ENCODE results near the gene NLGN3. TPM values are rescaled to one million over a fixed set of nuclear protein-coding genes. Genes with fewer than 3 reads are reported as not detected.

The NLGN3 gene
- polyA plus RNA-seq, 1 experiment, result 0.42 TPM

- TF ChIP-seq, protein P1, sequence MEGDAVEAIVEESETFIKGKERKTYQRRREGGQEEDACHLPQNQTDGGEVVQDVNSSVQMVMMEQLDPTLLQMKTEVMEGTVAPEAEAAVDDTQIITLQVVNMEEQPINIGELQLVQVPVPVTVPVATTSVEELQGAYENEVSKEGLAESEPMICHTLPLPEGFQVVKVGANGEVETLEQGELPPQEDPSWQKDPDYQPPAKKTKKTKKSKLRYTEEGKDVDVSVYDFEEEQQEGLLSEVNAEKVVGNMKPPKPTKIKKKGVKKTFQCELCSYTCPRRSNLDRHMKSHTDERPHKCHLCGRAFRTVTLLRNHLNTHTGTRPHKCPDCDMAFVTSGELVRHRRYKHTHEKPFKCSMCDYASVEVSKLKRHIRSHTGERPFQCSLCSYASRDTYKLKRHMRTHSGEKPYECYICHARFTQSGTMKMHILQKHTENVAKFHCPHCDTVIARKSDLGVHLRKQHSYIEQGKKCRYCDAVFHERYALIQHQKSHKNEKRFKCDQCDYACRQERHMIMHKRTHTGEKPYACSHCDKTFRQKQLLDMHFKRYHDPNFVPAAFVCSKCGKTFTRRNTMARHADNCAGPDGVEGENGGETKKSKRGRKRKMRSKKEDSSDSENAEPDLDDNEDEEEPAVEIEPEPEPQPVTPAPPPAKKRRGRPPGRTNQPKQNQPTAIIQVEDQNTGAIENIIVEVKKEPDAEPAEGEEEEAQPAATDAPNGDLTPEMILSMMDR (IDR thresholded peaks at IDR 0.05; ENCODE audit: low read depth, low read length), result no peak
- ChIA-PET CTCF (no interaction called here), POLR2A (no interaction called here)
- H3K9me3 ChIP-seq (ENCODE audit: control insufficient read depth, insufficient read depth, low read length), result no peaks in the 10 kb centered on the region
- no peak overlapping the region for H3K4me3 ChIP-seq (ENCODE audit: low read depth, low read length)
- H3K27me3 ChIP-seq (ENCODE audit: control insufficient read depth, insufficient read depth, low read length), result peaks cover 2% of the 10 kb centered on the region
- no peak overlapping the region for H3K27ac ChIP-seq (ENCODE audit: low read depth, low read length)
- no peak for DNase-seq (ENCODE audit: low read depth, low spot score)
Measured at GRCh38 chrX:71103110-71103983, 41.3 kb upstream of the NLGN3 start.

- Histone ChIP-seq H3K9me3 (ENCODE audit: control insufficient read depth, insufficient read depth, low read length) (no peaks in the 10 kb centered on the region), H3K4me3 (ENCODE audit: low read depth, low read length) (no peak overlapping the region), H3K27me3 (ENCODE audit: control insufficient read depth, insufficient read depth, low read length) (peaks cover 2% of the 10 kb centered on the region), H3K27ac (ENCODE audit: low read depth, low read length) (no peak overlapping the region)
- TF ChIP-seq, protein P1 (IDR thresholded peaks at IDR 0.05; ENCODE audit: low read depth, low read length), result no peak
- POLR2A ChIA-PET, result interaction anchor here (0.6 kb wide), 1 partner anchor 135 kb away, joined by 4 read pairs; no protein-coding TSS in a partner anchor
- DNase-seq (ENCODE audit: low read depth, low spot score), result no peak
- CTCF ChIA-PET, result interaction anchor here (0.6 kb wide), 1 partner anchor 21 kb away, joined by 3 read pairs; no protein-coding TSS in a partner anchor
Measured at GRCh38 chrX:71105628-71106027, 39.0 kb upstream of the NLGN3 start.

DNA sequence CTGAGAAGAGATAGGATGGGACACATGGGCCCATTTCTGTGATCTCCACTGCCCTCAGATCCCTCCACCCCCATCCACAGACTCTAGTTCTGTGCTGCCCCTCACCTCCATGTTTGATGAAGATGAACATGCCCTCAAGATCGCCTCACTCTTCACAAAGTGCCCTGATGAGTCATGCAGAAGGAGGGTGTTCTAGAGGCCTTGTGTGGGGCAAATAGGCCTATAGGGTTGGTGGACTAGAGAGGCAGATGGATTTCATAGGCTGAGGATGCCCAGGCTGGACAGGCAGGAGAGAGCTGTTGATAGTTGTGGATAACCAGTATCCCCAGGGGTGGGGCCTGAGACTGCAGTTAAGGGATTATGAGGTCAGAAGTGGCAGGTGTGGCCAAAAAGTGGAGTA lies 38.2 kb upstream of the NLGN3 start, which contains the start of gene CXorf65:
CXorf65 (minus strand) TSS at position 314 of the 400 bp plus-strand sequence; CDS start at position 130, 184 bp downstream.
- DNase-seq (ENCODE audit: low read depth, low spot score), result no peak
- Histone ChIP-seq H3K9me3 (ENCODE audit: control insufficient read depth, insufficient read depth, low read length) (no peaks in the 10 kb centered on the region), H3K27ac (ENCODE audit: low read depth, low read length) (no peak within 1 kb of the TSS), H3K27me3 (ENCODE audit: control insufficient read depth, insufficient read depth, low read length) (peaks cover 2% of the 10 kb centered on the region), H3K4me3 (ENCODE audit: low read depth, low read length) (no peak within 1 kb of the TSS)
- ChIA-PET CTCF (no interaction called here), POLR2A (no interaction called here)
- TF ChIP-seq, protein P1 (IDR thresholded peaks at IDR 0.05; ENCODE audit: low read depth, low read length), result no peak

- H3K9me3 ChIP-seq (ENCODE audit: control insufficient read depth, insufficient read depth, low read length), result no peaks in the 10 kb centered on the region
- no peak for DNase-seq (ENCODE audit: low read depth, low spot score)
- TF ChIP-seq, protein P1 (IDR thresholded peaks at IDR 0.05; ENCODE audit: low read depth, low read length), result no peak
- no peak overlapping the region for H3K4me3 ChIP-seq (ENCODE audit: low read depth, low read length)
- POLR2A ChIA-PET, result no interaction called here
- H3K27ac ChIP-seq (ENCODE audit: low read depth, low read length), result no peak overlapping the region
- CTCF ChIA-PET, result no interaction called here
- H3K27me3 ChIP-seq (ENCODE audit: control insufficient read depth, insufficient read depth, low read length), result peaks cover 2% of the 10 kb centered on the region
Measured at GRCh38 chrX:71107245-71107644, 37.4 kb upstream of the NLGN3 start.

- TF ChIP-seq, protein P1 (IDR thresholded peaks at IDR 0.05; ENCODE audit: low read depth, low read length), result no peak
- ChIA-PET POLR2A (no interaction called here), CTCF (no interaction called here)
- Histone ChIP-seq H3K27me3 (ENCODE audit: control insufficient read depth, insufficient read depth, low read length) (peaks cover 2% of the 10 kb centered on the region), H3K9me3 (ENCODE audit: control insufficient read depth, insufficient read depth, low read length) (no peaks in the 10 kb centered on the region), H3K4me3 (ENCODE audit: low read depth, low read length) (no peak overlapping the region), H3K27ac (ENCODE audit: low read depth, low read length) (no peak overlapping the region)
- DNase-seq (ENCODE audit: low read depth, low spot score), result no peak
Measured at GRCh38 chrX:71107762-71108360, 36.8 kb upstream of the NLGN3 start.

Measured in AG04450 (cell line).